HG02885 (cell line): ENCODE measurements around the gene GART.
A peak's percentile ranks its signal among the peaks of the same experiment; 100 is the strongest.
"Not testable (repeated sequence)": the region's sequence is repeated elsewhere in the genome, so short reads cannot be mapped to it uniquely, and the experiment has no call there.

Experiments
- ATAC-seq: cut with Tn5 transposase; IDR thresholded peaks from one replicate; pipeline ENCODE4 v1.9.1; 2021; ENCODE audit warnings: mild to moderate bottlenecking; ENCODE audit not compliant: unreplicated experiment, poor library complexity

The GART gene

GRCh38 chr21:33522297-33522952 is 19.5 kb downstream of the GART start:
- ATAC-seq: no peak

GRCh38 chr21:33518899-33519298 is 23.0 kb downstream of the GART start:
- ATAC-seq: no peak

- ATAC-seq: no peak
These were observed 27.7 kb downstream of the GART start for GRCh38 chr21:33514229-33514628.

- no peak for ATAC-seq
These were observed 29.4 kb downstream of the GART start for GRCh38 chr21:33512481-33512880.

GRCh38 chr21:33511639-33512038 is 30.3 kb downstream of the GART start:
- no peak for ATAC-seq

GRCh38 chr21:33510826-33511225 is 31.1 kb downstream of the GART start:
- no peak for ATAC-seq

- not testable (repeated sequence) for ATAC-seq
These were observed 34.9 kb downstream of the GART start for GRCh38 chr21:33507003-33507402.

GRCh38 chr21:33505833-33506232 is 36.1 kb downstream of the GART start:
- ATAC-seq: no peak

GRCh38 chr21:33496345-33496744 is 45.6 kb downstream of the GART start:
- ATAC-seq: no peak

GRCh38 chr21:33495743-33496142 is 46.2 kb downstream of the GART start:
- no peak for ATAC-seq

GRCh38 chr21:33493756-33494155 is 48.2 kb downstream of the GART start:
- no peak for ATAC-seq

GRCh38 chr21:33492571-33492970 is 49.3 kb downstream of the GART start:
- no peak for ATAC-seq

- ATAC-seq: peak; percentile 99
These were observed 50.4 kb downstream of the GART start, which contains the start of gene DNAJC28 for GRCh38 chr21:33491373-33492102. Gene DNAJC28, minus strand, starts transcription at chr21:33491716. Its CDS starts 2,323 bp downstream, at chr21:33489393.

GRCh38 chr21:33490991-33491372 is 50.9 kb downstream of the GART start:
- no peak for ATAC-seq

GRCh38 chr21:33488936-33489335 is 53.0 kb downstream of the GART start:
- no peak for ATAC-seq

- no peak for ATAC-seq
These were observed 53.9 kb downstream of the GART start for GRCh38 chr21:33487996-33488395.

- no peak for ATAC-seq
These were observed 60.5 kb downstream of the GART start for GRCh38 chr21:33481314-33481943.

- ATAC-seq: no peak
These were observed 61.3 kb downstream of the GART start for GRCh38 chr21:33480481-33481103.

- ATAC-seq: peak; percentile 94
These were observed 62.0 kb downstream of the GART start, which contains the start of gene TMEM50B for GRCh38 chr21:33479679-33480480. Gene TMEM50B, minus strand, starts transcription at chr21:33479974. Its CDS starts 11,089 bp downstream, at chr21:33468885.
